ENCODE results near the gene IZUMO4.

DNA sequence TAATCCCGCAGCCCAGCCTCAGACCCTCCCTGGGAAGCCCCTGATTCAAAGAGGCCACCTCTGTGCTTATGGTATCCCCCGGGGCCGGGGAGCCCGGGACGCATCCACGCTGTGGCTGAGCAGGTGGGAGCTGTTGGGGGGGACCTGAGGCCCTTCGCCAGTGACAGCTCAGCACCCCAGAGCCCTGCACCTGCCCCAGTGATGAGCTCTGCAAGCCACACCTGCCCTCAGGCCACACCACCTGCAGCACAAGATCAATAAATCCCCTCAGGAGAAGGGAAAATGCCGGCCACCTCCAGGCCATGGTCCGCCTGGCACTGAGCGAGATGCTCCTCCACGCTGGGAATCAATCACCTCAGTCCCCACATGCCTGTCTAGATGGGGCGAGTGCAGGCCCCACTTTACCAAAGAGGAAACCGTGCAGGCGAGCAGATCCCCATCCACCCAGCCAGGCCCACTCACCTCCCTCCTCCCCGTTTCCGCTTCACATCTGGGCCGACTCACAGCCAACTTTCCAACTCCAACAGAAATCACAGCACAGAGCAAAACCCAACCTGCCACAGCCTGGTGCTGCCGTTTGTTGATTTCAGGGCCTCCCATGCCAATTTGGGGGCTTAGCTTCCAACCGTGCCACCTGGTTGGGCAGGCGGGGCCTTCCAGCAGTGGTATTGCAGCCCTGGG is 13.4 kb upstream of the IZUMO4 start:
- TF ChIP-seq POLR2AphosphoS5 (IDR thresholded peaks at IDR 0.05; ENCODE audit: low read depth, low read length): no peak
- no peak for TF ChIP-seq FOXP2 (optimal IDR thresholded peaks at IDR 0.05; ENCODE audit: borderline replicate concordance, extremely low read depth, extremely low read length, insufficient read depth)
- TF ChIP-seq, protein P1, sequence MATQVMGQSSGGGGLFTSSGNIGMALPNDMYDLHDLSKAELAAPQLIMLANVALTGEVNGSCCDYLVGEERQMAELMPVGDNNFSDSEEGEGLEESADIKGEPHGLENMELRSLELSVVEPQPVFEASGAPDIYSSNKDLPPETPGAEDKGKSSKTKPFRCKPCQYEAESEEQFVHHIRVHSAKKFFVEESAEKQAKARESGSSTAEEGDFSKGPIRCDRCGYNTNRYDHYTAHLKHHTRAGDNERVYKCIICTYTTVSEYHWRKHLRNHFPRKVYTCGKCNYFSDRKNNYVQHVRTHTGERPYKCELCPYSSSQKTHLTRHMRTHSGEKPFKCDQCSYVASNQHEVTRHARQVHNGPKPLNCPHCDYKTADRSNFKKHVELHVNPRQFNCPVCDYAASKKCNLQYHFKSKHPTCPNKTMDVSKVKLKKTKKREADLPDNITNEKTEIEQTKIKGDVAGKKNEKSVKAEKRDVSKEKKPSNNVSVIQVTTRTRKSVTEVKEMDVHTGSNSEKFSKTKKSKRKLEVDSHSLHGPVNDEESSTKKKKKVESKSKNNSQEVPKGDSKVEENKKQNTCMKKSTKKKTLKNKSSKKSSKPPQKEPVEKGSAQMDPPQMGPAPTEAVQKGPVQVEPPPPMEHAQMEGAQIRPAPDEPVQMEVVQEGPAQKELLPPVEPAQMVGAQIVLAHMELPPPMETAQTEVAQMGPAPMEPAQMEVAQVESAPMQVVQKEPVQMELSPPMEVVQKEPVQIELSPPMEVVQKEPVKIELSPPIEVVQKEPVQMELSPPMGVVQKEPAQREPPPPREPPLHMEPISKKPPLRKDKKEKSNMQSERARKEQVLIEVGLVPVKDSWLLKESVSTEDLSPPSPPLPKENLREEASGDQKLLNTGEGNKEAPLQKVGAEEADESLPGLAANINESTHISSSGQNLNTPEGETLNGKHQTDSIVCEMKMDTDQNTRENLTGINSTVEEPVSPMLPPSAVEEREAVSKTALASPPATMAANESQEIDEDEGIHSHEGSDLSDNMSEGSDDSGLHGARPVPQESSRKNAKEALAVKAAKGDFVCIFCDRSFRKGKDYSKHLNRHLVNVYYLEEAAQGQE (IDR thresholded peaks at IDR 0.05; ENCODE audit: insufficient read depth in 1 of 2, low read depth in 2 of 2, low read length in 2 of 2): no peak
- no peak for TF ChIP-seq SIN3A (IDR thresholded peaks at IDR 0.05; ENCODE audit: borderline replicate concordance, insufficient read depth, low read length)
